GM19395 (cell line): Measurements from ENCODE around the gene DNAH14.
"Not testable (repeated sequence)": the region's sequence is repeated elsewhere in the genome, so short reads cannot be mapped to it uniquely, and the experiment has no call there.

Source experiments
- ATAC-seq: cut with Tn5 transposase; IDR thresholded peaks from one replicate; pipeline ENCODE4 v1.9.1; 2021; ENCODE audit warnings: mild to moderate bottlenecking, moderate library complexity; ENCODE audit not compliant: unreplicated experiment

DNAH14 gene

GRCh38 chr1:225242611-225243010 is 313.1 kb downstream of the DNAH14 start:
- no peak for ATAC-seq

DNA sequence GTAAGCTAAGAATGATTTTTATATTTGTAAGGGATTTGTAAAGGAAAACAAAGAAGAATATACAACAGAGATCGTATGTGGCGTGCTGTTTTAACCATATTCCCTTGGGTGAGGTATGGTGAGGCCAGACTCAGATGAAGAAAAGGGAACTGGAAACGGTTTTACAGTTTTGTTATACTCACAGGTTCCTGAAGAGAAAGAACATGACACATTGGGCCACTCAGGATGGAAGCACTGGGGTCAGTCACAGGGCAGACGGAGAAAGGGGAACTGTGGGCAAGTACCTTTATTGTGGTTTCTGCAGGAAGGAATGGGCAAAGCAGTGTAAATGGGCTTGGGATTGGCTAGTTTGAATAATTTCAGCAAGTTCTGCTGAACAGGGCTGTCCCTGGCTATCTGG is 321.0 kb downstream of the DNAH14 start:
- peak; percentile 93 for ATAC-seq

GRCh38 chr1:225253173-225253572 is 323.7 kb downstream of the DNAH14 start:
- no peak for ATAC-seq

- ATAC-seq: no peak
These were observed 324.3 kb downstream of the DNAH14 start for GRCh38 chr1:225253784-225254183.

DNA sequence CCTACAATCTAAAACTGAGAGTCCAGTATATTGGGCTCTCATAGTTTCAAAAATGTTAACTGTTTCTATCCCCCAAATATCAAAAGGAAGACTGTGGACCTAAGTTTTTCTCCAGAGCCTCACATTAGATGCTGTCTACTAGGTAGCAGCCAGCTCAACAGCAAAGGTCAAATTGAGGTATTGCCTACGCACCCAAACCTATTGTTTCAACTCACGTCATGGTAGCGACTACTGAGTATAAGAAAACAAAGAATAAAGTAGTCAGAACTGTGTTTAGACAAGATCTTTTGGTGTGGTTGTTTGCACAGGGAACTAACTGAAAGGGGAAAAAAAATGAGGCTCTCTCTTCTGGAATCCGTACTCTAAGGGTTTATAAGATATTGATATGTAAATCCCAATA is 325.2 kb downstream of the DNAH14 start:
- ATAC-seq: no peak

- no peak for ATAC-seq
These were observed 327.6 kb downstream of the DNAH14 start for GRCh38 chr1:225257081-225257480.

DNA sequence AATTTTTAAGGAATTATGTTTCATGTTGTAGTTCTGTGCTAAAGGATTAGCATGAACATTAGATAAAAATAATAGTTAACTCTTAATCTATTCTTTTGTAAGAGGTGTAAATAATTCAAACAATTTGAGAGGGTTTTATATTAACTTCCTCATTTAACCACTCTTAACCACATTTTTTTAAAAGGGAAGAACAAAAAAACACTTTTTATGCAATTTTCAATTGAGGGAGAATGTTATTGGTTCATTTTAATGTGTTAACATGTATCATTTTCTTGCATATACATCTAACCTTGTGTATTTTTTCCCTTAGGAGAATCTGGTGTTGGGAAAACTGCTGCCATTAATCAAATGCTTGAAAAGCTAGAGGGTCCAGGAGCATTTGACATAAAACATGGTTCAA is 329.3 kb downstream of the DNAH14 start:
- ATAC-seq: no peak

- no peak for ATAC-seq
These were observed 330.1 kb downstream of the DNAH14 start for GRCh38 chr1:225259542-225259941.

- no peak for ATAC-seq
These were observed 330.8 kb downstream of the DNAH14 start for GRCh38 chr1:225260319-225260718.

DNA sequence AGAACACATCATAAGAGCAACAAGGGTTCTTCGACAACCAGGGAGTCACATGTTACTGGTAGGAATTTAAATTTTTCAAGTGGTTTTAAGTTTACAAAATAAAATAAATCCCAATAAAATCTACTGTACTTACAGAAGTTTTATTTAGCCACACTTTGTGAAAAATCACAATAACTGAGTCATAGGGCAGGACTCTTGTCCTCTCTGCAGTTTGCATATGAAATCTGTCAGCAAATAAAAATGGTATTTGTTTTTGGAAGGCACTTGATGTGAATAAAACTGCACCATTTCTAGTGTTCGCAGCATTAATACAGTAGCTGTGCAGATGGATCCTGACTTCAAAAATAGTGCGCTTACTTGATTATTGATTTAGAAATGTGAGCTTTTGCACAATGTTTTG is 348.0 kb downstream of the DNAH14 start:
- ATAC-seq: no peak

- no peak for ATAC-seq
These were observed 351.1 kb downstream of the DNAH14 start for GRCh38 chr1:225280563-225280962.

- ATAC-seq: no peak
These were observed 360.8 kb downstream of the DNAH14 start for GRCh38 chr1:225290244-225290643.

GRCh38 chr1:225299624-225300023 is 370.1 kb downstream of the DNAH14 start:
- no peak for ATAC-seq

DNA sequence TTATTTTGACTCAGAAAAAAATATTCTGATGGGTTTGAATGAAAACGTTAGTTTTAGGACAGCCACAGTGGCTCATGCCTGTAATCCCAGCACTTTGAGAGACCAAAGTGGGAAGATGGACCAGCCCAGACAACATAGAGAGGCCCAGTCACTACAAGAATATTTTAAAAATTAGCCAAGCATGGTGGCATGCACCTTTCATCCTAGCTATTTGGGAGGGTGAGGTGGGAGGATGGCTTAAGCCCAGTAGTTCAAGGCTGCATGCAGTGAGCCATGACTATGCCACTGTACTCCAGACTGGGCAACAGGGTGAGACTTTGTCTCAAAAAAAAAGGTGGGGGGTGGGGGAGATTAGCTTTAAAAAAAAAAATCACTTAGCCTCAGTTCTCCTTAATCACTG is 370.9 kb downstream of the DNAH14 start:
- ATAC-seq: no peak

- ATAC-seq: no peak
These were observed 375.5 kb downstream of the DNAH14 start for GRCh38 chr1:225304996-225305395.

DNA sequence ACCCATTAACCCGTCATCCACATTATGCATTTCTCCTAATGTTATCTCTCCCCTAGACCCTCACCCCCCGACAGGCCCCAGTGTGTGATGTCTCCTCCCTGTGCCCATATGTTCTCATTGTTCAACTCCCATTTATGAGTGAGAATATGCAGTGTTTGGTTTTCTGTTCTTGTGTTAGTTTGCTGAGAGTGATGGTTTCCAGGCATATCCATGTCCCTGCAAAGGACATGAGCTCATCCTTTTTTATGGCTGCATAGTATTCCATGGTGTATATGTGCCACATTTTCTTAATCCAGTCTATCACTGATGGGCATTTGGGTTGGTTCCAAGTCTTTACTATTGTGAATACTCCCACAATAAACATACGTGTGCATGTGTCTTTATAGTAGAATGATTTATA is 381.1 kb downstream of the DNAH14 start:
- ATAC-seq: not testable (repeated sequence)

- peak; percentile 97 for ATAC-seq
These were observed 389.5 kb downstream of the DNAH14 start for GRCh38 chr1:225318706-225319575.

DNA sequence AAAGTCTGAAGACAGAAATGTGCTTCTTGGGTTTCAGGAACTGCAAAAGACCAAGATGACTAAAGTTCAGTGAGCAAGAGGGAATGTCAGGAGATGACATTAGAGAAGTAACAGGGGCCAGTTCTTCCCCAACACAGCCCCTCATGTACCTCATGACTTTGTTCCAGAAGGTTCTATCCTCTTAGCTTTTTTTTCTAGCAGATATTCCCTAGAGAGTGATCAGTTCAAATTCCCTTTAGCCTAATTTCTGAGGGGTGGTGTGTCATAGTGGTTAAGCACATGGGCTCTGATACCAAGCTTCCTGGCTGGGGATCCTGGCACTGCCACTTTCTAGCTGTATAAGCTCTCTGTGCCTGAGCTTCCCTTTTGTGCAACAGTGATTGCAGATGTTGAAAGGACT is 390.4 kb downstream of the DNAH14 start:
- ATAC-seq: no peak

GRCh38 chr1:225321784-225322183 is 392.3 kb downstream of the DNAH14 start:
- ATAC-seq: no peak

DNA sequence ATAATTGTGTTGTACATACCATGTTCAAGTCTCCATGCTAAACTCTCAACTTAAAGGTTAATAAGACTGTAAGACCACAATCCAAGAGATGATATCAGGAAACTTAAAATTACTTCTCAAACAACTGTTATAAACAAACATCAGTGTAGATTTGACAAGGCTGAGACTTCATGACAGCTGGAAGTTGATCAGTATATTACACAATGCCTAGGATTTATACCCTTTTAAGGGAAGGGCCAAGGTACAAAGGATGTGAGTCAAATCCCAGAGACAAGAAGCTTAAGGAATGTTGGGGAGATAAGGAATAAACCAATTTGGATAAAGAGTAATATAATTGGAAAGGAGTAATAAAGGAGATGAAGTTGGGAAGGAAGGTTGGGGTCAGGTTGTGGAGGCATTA is 399.6 kb downstream of the DNAH14 start:
- no peak for ATAC-seq

DNA sequence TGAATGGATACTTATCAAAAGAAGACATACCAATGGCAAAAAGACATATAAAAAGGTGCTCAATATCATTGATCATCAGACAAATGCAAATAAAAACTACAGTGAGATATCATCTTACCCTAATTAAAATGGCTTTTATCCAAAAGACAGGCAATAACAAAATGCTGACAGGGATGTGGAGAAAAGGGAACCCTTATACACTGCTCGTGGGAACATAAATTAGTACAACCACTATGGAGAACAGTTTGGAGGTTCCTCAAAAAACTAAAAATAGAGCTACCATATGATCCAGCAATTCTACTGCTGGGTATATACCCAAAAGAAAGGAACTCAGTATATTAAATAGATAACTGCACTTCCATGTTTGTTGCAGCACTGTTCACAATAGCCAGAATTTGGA is 400.5 kb downstream of the DNAH14 start:
- ATAC-seq: not testable (repeated sequence)

- ATAC-seq: no peak
These were observed 403.2 kb downstream of the DNAH14 start for GRCh38 chr1:225332686-225333085.
